Measurements from ENCODE around the gene CCR7. TPM values are rescaled to one million over a fixed set of nuclear protein-coding genes. Genes with fewer than 3 reads are reported as not detected.

Gene CCR7, protein sequence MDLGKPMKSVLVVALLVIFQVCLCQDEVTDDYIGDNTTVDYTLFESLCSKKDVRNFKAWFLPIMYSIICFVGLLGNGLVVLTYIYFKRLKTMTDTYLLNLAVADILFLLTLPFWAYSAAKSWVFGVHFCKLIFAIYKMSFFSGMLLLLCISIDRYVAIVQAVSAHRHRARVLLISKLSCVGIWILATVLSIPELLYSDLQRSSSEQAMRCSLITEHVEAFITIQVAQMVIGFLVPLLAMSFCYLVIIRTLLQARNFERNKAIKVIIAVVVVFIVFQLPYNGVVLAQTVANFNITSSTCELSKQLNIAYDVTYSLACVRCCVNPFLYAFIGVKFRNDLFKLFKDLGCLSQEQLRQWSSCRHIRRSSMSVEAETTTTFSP
- total RNA-seq, result 100 to 1,000 TPM; 150 to 156 TPM

- Mint-ChIP-seq H3K4me3 (peak within 1 kb of the TSS; percentile 96), H3K4me1 (ENCODE audit: low read depth) (peaks cover 56% of the 10 kb centered on the region), H3K27me3 (ENCODE audit: low read depth) (no peaks in the 10 kb centered on the region), H3K27ac (peak within 1 kb of the TSS; percentile 100), H3K9me3 (peaks cover 4% of the 10 kb centered on the region), H3K36me3 (ENCODE audit: low read depth) (peaks cover 52% of the 10 kb centered on the region)
- CTCF ChIA-PET, result interaction anchor here (1.1 to 13.8 kb wide), 7 partner anchors 12 to 189 kb away, joined by 3 to 276 read pairs (median 4); no protein-coding TSS in a partner anchor
- intact Hi-C loops (cut with micrococcal nuclease), result loop anchor here (1.0 to 5.0 kb wide), 3 partner anchors 12 to 1102 kb away; no protein-coding TSS in a partner anchor
- DNase-seq, result peak; percentile 92
Observed at GRCh38 chr17:40564883-40565768, at the start of gene CCR7. Gene CCR7 (minus strand): TSS chr17:40565472. CDS start chr17:40565409, 63 bp downstream.

DNA sequence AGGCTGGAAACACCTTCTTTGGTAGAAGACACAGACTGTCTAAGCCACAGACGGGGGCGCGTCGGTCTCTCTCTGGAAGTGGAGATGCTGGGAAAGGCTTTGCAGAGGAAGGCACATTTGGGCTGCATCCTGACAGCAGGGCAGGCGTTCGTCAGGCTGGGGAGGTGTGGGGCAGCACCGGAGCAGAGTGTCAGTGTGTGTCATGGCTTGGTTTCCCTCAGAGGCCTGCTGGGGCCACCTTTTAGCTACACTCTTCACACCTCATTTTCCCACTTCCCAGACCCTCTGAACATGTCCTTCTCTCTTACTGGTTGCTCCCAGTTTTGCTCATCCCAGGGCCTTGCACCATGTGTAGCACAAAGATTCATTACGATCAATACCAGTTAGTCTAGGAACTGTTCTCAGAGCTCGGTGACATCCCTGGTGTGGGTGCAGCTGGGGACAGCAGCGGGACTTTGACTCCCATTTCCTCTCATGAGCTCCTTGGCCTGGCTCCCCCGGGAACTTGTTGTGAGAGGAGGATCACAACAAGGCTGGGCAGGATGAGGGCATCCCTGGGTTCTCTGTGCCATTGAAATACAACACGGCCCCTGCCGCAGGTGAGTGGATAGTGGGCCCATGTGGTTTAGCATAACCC lies 49.3 kb upstream of the CCR7 start:
- Mint-ChIP-seq H3K27me3 (ENCODE audit: low read depth) (no peaks in the 10 kb centered on the region), H3K4me3 (peak overlapping the region; percentile 13), H3K4me1 (ENCODE audit: low read depth) (peaks cover 75% of the 10 kb centered on the region), H3K36me3 (ENCODE audit: low read depth) (no peaks in the 10 kb centered on the region), H3K27ac (peak overlapping the region; percentile 89), H3K9me3 (no peaks in the 10 kb centered on the region)
- DNase-seq, result peak; percentile 77
- CTCF ChIA-PET, result interaction anchor here (0.6 to 11.7 kb wide), 29 partner anchors 11 to 326 kb away, joined by 3 to 205 read pairs (median 5); partner anchors contain the start of genes CCR7, SMARCE1 and TOP2A
- intact Hi-C loops (cut with micrococcal nuclease), result loop anchor here (1.0 to 5.0 kb wide), 10 partner anchors 9 to 256 kb away; no protein-coding TSS in a partner anchor

DNA sequence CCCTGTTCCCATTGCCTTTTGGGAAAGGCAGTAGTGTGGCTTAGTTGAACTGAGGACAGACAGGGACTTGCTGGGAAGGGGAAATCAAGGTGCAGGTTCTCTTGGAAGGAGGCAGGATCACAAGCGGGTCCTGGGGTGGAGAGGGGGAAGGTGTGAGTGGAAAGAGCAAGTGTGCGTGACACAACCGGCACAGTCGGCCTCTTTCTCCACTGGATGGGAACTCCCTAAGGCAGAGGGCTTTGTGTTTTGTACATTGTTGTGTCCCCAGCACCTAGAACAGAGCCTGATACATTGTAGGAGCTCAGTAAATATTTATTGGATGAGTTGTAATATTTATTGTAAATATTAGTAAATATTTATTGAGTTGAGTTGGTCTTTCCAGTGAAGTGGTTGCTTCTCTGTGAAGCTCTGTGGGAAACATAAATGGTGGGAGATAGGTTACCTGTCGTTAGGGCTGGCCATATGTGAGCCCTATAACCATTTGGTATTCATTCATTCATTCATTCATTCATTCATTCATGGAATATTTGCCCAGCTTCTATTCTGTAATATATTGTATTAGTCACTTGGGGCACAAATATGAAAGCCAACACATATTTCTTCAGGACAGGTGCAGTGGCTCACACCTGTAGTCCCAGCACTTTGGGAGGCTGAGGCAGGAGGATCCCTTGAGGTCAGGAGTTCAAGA lies 48.3 kb upstream of the CCR7 start:
- H3K4me1 Mint-ChIP-seq (ENCODE audit: low read depth), result peaks cover 80% of the 10 kb centered on the region
- H3K9me3 Mint-ChIP-seq, result no peaks in the 10 kb centered on the region
- peak overlapping the region; percentile 87 for H3K27ac Mint-ChIP-seq
- H3K27me3 Mint-ChIP-seq (ENCODE audit: low read depth), result no peaks in the 10 kb centered on the region
- H3K36me3 Mint-ChIP-seq (ENCODE audit: low read depth), result no peaks in the 10 kb centered on the region
- intact Hi-C loops (cut with micrococcal nuclease), result loop anchor here (2.0 to 5.0 kb wide), 3 partner anchors 169 to 255 kb away; no protein-coding TSS in a partner anchor
- CTCF ChIA-PET, result interaction anchor here (0.6 to 11.7 kb wide), 8 partner anchors 10 to 214 kb away, joined by 3 to 205 read pairs (median 21); partner anchors contain the start of gene CCR7
- no peak for DNase-seq
- H3K4me3 Mint-ChIP-seq, result peak overlapping the region; percentile 61

- Mint-ChIP-seq H3K36me3 (ENCODE audit: low read depth) (no peaks in the 10 kb centered on the region), H3K9me3 (no peaks in the 10 kb centered on the region), H3K4me3 (peak overlapping the region; percentile 61), H3K27me3 (ENCODE audit: low read depth) (no peaks in the 10 kb centered on the region), H3K27ac (peak overlapping the region; percentile 87), H3K4me1 (ENCODE audit: low read depth) (peaks cover 89% of the 10 kb centered on the region)
- DNase-seq, result peak; percentile 92
- intact Hi-C loops (cut with micrococcal nuclease), result loop anchor here (5.0 kb wide), 1 partner anchor 240 kb away; no protein-coding TSS in a partner anchor
- CTCF ChIA-PET, result interaction anchor here (0.6 to 11.7 kb wide), 5 partner anchors 9 to 59 kb away, joined by 3 to 205 read pairs (median 25); partner anchors contain the start of gene CCR7
Observed at GRCh38 chr17:40612599-40613244, 47.5 kb upstream of the CCR7 start.

DNA sequence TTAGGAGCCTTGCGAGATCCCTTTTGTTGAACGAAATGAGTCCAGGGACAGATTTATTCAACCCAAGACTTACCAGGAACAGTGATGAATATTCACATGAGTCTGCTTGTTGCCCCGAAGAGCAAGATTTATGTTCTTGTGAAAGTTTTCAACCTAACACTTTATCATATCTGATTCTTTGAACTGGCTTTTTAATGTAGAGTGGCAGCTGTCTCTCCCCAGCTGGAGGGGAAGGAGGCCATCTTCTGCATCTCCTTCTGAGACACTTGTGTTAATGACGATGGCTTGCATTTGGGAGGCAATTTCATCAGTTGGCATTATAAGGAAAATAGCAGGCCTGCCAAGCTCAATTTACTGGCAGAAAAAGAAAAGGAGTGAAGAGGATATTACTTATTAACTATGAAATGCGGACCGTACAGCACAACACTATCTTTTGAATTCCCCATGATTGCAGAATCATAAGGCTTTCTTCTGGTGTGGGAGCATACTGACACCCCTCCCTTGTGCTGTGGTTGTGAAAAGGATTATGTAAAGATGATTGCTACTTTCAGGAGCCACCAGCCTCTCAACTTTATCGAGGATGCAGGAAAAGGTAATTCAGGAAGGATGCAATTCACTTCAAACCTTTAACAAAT lies 46.7 kb upstream of the CCR7 start:
- intact Hi-C loops (cut with micrococcal nuclease), result loop anchor here (5.0 kb wide), 1 partner anchor 240 kb away; no protein-coding TSS in a partner anchor
- DNase-seq, result peak; percentile 42
- Mint-ChIP-seq H3K4me3 (no peak overlapping the region), H3K27ac (peak overlapping the region; percentile 11), H3K36me3 (ENCODE audit: low read depth) (no peaks in the 10 kb centered on the region), H3K9me3 (no peaks in the 10 kb centered on the region), H3K27me3 (ENCODE audit: low read depth) (no peaks in the 10 kb centered on the region), H3K4me1 (ENCODE audit: low read depth) (peaks cover 93% of the 10 kb centered on the region)
- CTCF ChIA-PET, result interaction anchor here (11.7 kb wide), 1 partner anchor 51 kb away, joined by 205 read pairs; the partner anchor contains the start of gene CCR7

DNA sequence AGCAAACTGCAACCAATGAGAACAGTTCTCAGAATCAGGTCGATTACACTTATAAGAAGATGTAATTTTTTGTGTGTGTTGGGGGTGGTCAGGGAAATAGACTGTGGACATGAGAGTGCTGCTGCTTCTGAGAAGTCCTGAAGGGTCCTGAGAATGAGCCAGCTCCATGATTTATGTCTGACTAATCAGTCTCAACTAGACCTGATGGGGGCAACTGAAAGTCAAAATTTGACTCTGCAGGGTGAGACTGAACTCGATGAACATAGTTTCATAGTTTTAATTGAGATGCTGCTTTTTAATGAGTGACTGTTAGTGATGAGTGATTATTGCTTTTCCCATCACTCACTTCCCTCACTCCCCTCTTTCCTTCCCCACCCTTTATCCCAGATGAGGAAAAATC lies 45.1 kb upstream of the CCR7 start:
- peak; percentile 46 for DNase-seq
- no peak overlapping the region for H3K4me3 Mint-ChIP-seq
- intact Hi-C loops (cut with micrococcal nuclease), result loop anchor here (5.0 kb wide), 1 partner anchor 238 kb away; no protein-coding TSS in a partner anchor
- peaks cover 92% of the 10 kb centered on the region for H3K4me1 Mint-ChIP-seq (ENCODE audit: low read depth)
- H3K9me3 Mint-ChIP-seq, result no peaks in the 10 kb centered on the region
- H3K36me3 Mint-ChIP-seq (ENCODE audit: low read depth), result no peaks in the 10 kb centered on the region
- H3K27ac Mint-ChIP-seq, result peak overlapping the region; percentile 38
- CTCF ChIA-PET, result interaction anchor here (0.6 to 11.7 kb wide), 4 partner anchors 19 to 162 kb away, joined by 3 to 205 read pairs (median 4); partner anchors contain the start of gene CCR7
- H3K27me3 Mint-ChIP-seq (ENCODE audit: low read depth), result no peaks in the 10 kb centered on the region

DNA sequence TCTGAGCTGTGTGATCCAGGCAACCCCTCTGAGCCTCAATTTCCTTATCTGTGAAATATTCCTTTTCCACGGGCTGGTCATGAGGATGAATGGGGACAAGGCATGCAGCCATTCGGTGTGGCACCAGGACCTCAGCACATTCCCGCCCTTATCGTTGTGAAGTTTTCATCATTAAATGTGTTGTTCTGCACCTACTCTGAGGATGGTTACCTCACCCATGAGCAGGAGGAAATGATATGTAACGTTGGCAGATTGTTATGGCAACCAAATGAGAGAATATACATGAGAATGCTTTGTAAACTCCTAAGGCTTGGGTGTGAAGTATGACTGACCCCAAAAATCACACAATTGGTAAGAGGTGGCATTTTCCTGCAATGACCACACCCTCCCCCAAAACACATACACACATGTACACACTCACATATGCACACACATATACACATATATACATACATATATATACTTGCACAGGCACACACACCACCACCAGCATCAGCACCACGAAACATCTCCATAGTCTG lies 42.8 kb upstream of the CCR7 start:
- Mint-ChIP-seq H3K27me3 (ENCODE audit: low read depth) (no peaks in the 10 kb centered on the region), H3K27ac (peak overlapping the region; percentile 73), H3K4me1 (ENCODE audit: low read depth) (peaks cover 95% of the 10 kb centered on the region), H3K4me3 (peak overlapping the region; percentile 38), H3K9me3 (no peaks in the 10 kb centered on the region), H3K36me3 (ENCODE audit: low read depth) (no peaks in the 10 kb centered on the region)
- CTCF ChIA-PET, result interaction anchor here (0.8 to 11.7 kb wide), 2 partner anchors 27 to 47 kb away, joined by 3 to 205 read pairs; partner anchors contain the start of gene CCR7
- peak; percentile 64 for DNase-seq
- intact Hi-C loops (cut with micrococcal nuclease), result loop anchor here (1.0 to 10.0 kb wide), 3 partner anchors 9 to 1069 kb away; partner anchors contain the start of gene NR1D1

- peak; percentile 70 for DNase-seq
- intact Hi-C loops (cut with micrococcal nuclease), result loop anchor here (1.0 to 10.0 kb wide), 3 partner anchors 8 to 1070 kb away; partner anchors contain the start of gene NR1D1
- H3K9me3 Mint-ChIP-seq, result no peaks in the 10 kb centered on the region
- CTCF ChIA-PET, result interaction anchor here (0.6 to 11.7 kb wide), 3 partner anchors 27 to 161 kb away, joined by 3 to 205 read pairs (median 4); partner anchors contain the start of gene CCR7
- H3K27ac Mint-ChIP-seq, result peak overlapping the region; percentile 34
- H3K4me3 Mint-ChIP-seq, result peak overlapping the region; percentile 38
- peaks cover 95% of the 10 kb centered on the region for H3K4me1 Mint-ChIP-seq (ENCODE audit: low read depth)
- peaks cover 2% of the 10 kb centered on the region for H3K36me3 Mint-ChIP-seq (ENCODE audit: low read depth)
- H3K27me3 Mint-ChIP-seq (ENCODE audit: low read depth), result no peaks in the 10 kb centered on the region
Observed at GRCh38 chr17:40607641-40608040, 42.4 kb upstream of the CCR7 start.

DNA sequence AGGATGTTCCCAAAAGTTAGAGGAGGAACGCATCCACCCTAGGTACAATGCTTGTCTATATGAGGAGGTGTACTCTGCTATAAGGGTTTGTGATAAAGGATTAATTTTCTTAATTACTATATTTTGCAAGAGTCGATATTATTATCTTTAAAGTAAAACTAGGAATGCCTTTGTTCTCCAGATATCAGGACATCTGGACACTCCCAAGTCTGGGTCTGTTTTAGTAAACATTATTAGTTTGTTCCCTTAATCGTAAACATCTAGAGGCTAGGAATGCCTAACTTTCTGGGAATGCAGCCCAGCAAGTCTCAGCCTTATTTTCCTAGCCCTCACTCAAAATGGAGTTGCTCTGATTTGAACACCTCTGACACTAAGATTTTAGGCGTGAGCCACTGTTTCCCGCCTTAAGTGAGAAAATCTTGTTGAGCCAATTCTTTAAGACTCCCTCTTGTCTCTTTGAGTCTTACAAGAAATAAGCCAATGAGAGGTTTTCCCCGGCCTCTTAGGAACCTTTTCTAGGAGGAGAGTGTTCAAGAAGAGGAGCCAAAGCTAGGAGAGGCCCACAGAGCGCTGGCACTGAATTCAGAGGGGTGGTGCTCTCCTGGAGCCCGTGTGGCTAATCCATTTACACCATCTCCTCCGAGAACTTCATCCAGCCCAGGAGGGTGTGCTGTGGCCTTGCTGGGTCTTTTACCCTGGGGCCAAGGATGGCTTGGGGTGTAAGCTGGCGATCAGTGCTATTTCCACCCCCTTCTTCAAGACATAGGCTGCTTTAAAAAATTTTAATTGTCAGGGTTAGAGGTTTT lies 41.5 kb upstream of the CCR7 start:
- intact Hi-C loops (cut with micrococcal nuclease), result loop anchor here (5.0 to 10.0 kb wide), 2 partner anchors 502 to 1071 kb away; partner anchors contain the start of gene NR1D1
- Mint-ChIP-seq H3K27me3 (ENCODE audit: low read depth) (no peaks in the 10 kb centered on the region), H3K4me1 (ENCODE audit: low read depth) (peaks cover 97% of the 10 kb centered on the region), H3K9me3 (no peaks in the 10 kb centered on the region), H3K27ac (peak overlapping the region; percentile 14), H3K4me3 (no peak overlapping the region), H3K36me3 (ENCODE audit: low read depth) (peaks cover 4% of the 10 kb centered on the region)
- CTCF ChIA-PET, result interaction anchor here (0.6 to 11.7 kb wide), 2 partner anchors 46 to 249 kb away, joined by 5 to 205 read pairs; partner anchors contain the start of gene CCR7
- no peak for DNase-seq

All from activated naive CD4-positive, alpha-beta T cell treated with anti-CD3 and anti-CD28 coated beads for 36 hours (primary cell).